H9 (cell line): ENCODE results near the gene TMEM17. TPM values are rescaled to one million over a fixed set of nuclear protein-coding genes. Genes with fewer than 3 reads are reported as not detected.
A peak's percentile ranks its signal among the peaks of the same experiment; 100 is the strongest.

Source experiments
- DNase-seq: peaks from one replicate; pipeline ENCODE4 v3.0.0-alpha.2; 2017
- H2AFZ ChIP-seq: one replicate; pipeline ENCODE4 v1.6.1; 2013; ENCODE audit warnings: mild to moderate bottlenecking, low read length, control low read depth, moderate library complexity
- H2AK5ac ChIP-seq: 2 replicates; pipeline ENCODE4 v1.6.1; 2013; ENCODE audit warnings: low read length, control low read depth, mixed read lengths; ENCODE audit not compliant: insufficient read length
- H2BK120ac ChIP-seq: one replicate; pipeline ENCODE4 v1.6.1; 2013; ENCODE audit warnings: low read depth, mild to moderate bottlenecking, low read length, control low read depth, inconsistent platforms; ENCODE audit not compliant: poor library complexity, severe bottlenecking
- H2BK12ac ChIP-seq: 2 replicates; pipeline ENCODE4 v1.6.1; 2013; ENCODE audit warnings: low read length, control low read depth, mixed read lengths, low read depth; ENCODE audit not compliant: insufficient read length
- H2BK15ac ChIP-seq: 2 replicates; pipeline ENCODE4 v1.6.1; 2013; ENCODE audit warnings: low read depth, low read length, control low read depth
- H2BK20ac ChIP-seq: one replicate; pipeline ENCODE4 v1.6.1; 2013; ENCODE audit warnings: low read depth, mild to moderate bottlenecking, low read length, control low read depth, inconsistent platforms; ENCODE audit not compliant: poor library complexity, severe bottlenecking
- H2BK5ac ChIP-seq: 2 replicates; pipeline ENCODE4 v1.6.1; 2013; ENCODE audit warnings: low read length, control low read depth, mixed read lengths; ENCODE audit not compliant: insufficient read length
- H3K14ac ChIP-seq: 2 replicates; pipeline ENCODE4 v1.6.1; 2013; ENCODE audit warnings: low read length, control low read depth; ENCODE audit not compliant: insufficient read depth
- H3K18ac ChIP-seq: 2 replicates; pipeline ENCODE4 v1.6.1; 2013; ENCODE audit warnings: low read depth, mild to moderate bottlenecking, mixed read lengths, low read length, control low read depth; ENCODE audit not compliant: insufficient read length
- H3K23ac ChIP-seq: 2 replicates; pipeline ENCODE4 v1.6.1; 2013; ENCODE audit warnings: low read length, control low read depth, mixed read lengths, low read depth; ENCODE audit not compliant: insufficient read length
- H3K23me2 ChIP-seq: 2 replicates; pipeline ENCODE4 v1.6.1; 2013; ENCODE audit warnings: low read depth, mild to moderate bottlenecking, mixed read lengths, low read length, control low read depth; ENCODE audit not compliant: insufficient read length, poor library complexity, severe bottlenecking
- H3K27ac ChIP-seq: 2 replicates; pipeline ENCODE4 v1.5.1; 2013; ENCODE audit warnings: low read length, control low read depth, mixed read lengths, low read depth; ENCODE audit not compliant: insufficient read length
- H3K27me3 ChIP-seq: 2 replicates; pipeline ENCODE4 v1.6.1; 2013; ENCODE audit warnings: low read length, control low read depth, inconsistent platforms; ENCODE audit not compliant: insufficient read depth
- H3K4ac ChIP-seq: 2 replicates; pipeline ENCODE4 v1.6.1; 2013; ENCODE audit warnings: low read depth, mild to moderate bottlenecking, control low read depth, inconsistent platforms, low read length, moderate library complexity
- H3K4me1 ChIP-seq: 2 replicates; pipeline ENCODE4 v1.6.1; 2013; ENCODE audit warnings: low read length, control low read depth, inconsistent platforms; ENCODE audit not compliant: insufficient read depth
- H3K4me2 ChIP-seq: 2 replicates; pipeline ENCODE4 v1.6.1; 2013; ENCODE audit warnings: low read length, control low read depth, mixed read lengths; ENCODE audit not compliant: insufficient read length, insufficient read depth
- H3K56ac ChIP-seq: 2 replicates; pipeline ENCODE4 v1.6.1; 2013; ENCODE audit warnings: low read depth, mild to moderate bottlenecking, mixed read lengths, low read length, control low read depth; ENCODE audit not compliant: insufficient read length
- H3K79me1 ChIP-seq: 2 replicates; pipeline ENCODE4 v1.6.1; 2013; ENCODE audit warnings: low read depth, mild to moderate bottlenecking, moderate library complexity, low read length, control low read depth, inconsistent platforms; ENCODE audit not compliant: insufficient read depth, poor library complexity, severe bottlenecking
- H3K79me2 ChIP-seq: 2 replicates; pipeline ENCODE4 v1.6.1; 2013; ENCODE audit warnings: low read length, control low read depth, inconsistent platforms; ENCODE audit not compliant: insufficient read depth
- H3K9ac ChIP-seq: 2 replicates; pipeline ENCODE4 v1.6.1; 2013; ENCODE audit warnings: low read length, control low read depth, mixed read lengths; ENCODE audit not compliant: insufficient read length; ENCODE audit errors: extremely low read depth
- H3K9me3 ChIP-seq: one replicate; pipeline ENCODE4 v1.6.1; 2013; ENCODE audit warnings: low read depth, low read length, inconsistent platforms; ENCODE audit not compliant: control insufficient read depth
- H3T11ph ChIP-seq: one replicate; pipeline ENCODE4 v1.6.1; 2013; ENCODE audit warnings: mild to moderate bottlenecking, low read length, control low read depth, inconsistent platforms
- H4K20me1 ChIP-seq: one replicate; pipeline ENCODE4 v1.6.1; 2013; ENCODE audit not compliant: control insufficient read depth, insufficient read length, insufficient read depth
- H4K5ac ChIP-seq: 2 replicates; pipeline ENCODE4 v1.6.1; 2013; ENCODE audit warnings: low read depth, mild to moderate bottlenecking, mixed read lengths, low read length, control low read depth; ENCODE audit not compliant: insufficient read length
- H4K8ac ChIP-seq: replicated peaks from 2 replicates; pipeline ENCODE4 v1.6.1; 2013; ENCODE audit warnings: low read length, control low read depth, mixed read lengths, low read depth; ENCODE audit not compliant: insufficient read length
- H4K91ac ChIP-seq: 2 replicates; pipeline ENCODE4 v1.6.1; 2013; ENCODE audit warnings: low read depth, mild to moderate bottlenecking, moderate library complexity, mixed read lengths, low read length, control low read depth; ENCODE audit not compliant: insufficient read length
- H3K27ac Mint-ChIP-seq, 3 experiments: 2 replicates in 2 of 3; 3 replicates in 1 of 3; pipeline ENCODE4 v1.8.0; 2020 to 2021; ENCODE audit warnings: mixed read lengths in 3 of 3, mild to moderate bottlenecking in 1 of 3, moderate library complexity in 1 of 3
- H3K27me3 Mint-ChIP-seq: 2 replicates; pipeline ENCODE4 v1.8.0; 2021; ENCODE audit warnings: low read depth, mild to moderate bottlenecking, moderate library complexity, mixed read lengths
- H3K36me3 Mint-ChIP-seq, 3 experiments: 2 replicates in 2 of 3; 3 replicates in 1 of 3; pipeline ENCODE4 v1.8.0; 2020 to 2021; ENCODE audit warnings: low read depth in 3 of 3, mixed read lengths in 3 of 3; ENCODE audit not compliant: insufficient read depth in 1 of 3
- H3K4me1 Mint-ChIP-seq, 2 experiments: 2 replicates each; pipeline ENCODE4 v1.8.0; 2020; ENCODE audit warnings: mixed read lengths in 2 of 2
- H3K4me3 Mint-ChIP-seq, 2 experiments: 2 replicates in 1 of 2; 3 replicates in 1 of 2; pipeline ENCODE4 v1.8.0; 2020 to 2021; ENCODE audit warnings: mild to moderate bottlenecking in 2 of 2, mixed read lengths in 2 of 2, moderate library complexity in 1 of 2
- H3K9me3 Mint-ChIP-seq, 2 experiments: 2 replicates in 1 of 2; 3 replicates in 1 of 2; pipeline ENCODE4 v1.8.0; 2020; ENCODE audit warnings: mild to moderate bottlenecking in 2 of 2, mixed read lengths in 2 of 2, moderate library complexity in 1 of 2
- CTCF ChIP-seq: fragments of 200-600 bp; sonication (generic); conservative IDR thresholded peaks from 3 replicates; pipeline ENCODE4 v1.8.0; 2021; ENCODE audit warnings: antibody characterized with exemption, mild to moderate bottlenecking
- WGBS: extraction: QIAGEN DNeasy Blood & Tissue Kit; methylation state at CpG from one replicate; pipeline ENCODE4 v1.1.7; 2013; ENCODE audit warnings: missing lambda C conversion rate, low lambda C conversion rate, mixed read lengths; ENCODE audit not compliant: insufficient read length; ENCODE audit errors: extremely low coverage; 5-methylcytosine and 5-hydroxymethylcytosine counted together
- total RNA-seq: library from RNA; stranded (reverse); gene quantifications from 2 replicates; pipeline ENCODE4 v1.2.1, GENCODE V29; 2021

TMEM17 gene
- total RNA-seq, 1 experiment from 2014 or later: 1.3 TPM

GRCh38 chr2:62489702-62490101 lies 16.3 kb downstream of the TMEM17 start:
- Histone ChIP-seq H4K20me1 (no peaks in the 10 kb centered on the region), H3K4me2 (no peak overlapping the region), H3K23ac (no peak overlapping the region), H3K79me1 (no peaks in the 10 kb centered on the region), H4K91ac (no peak overlapping the region), H3T11ph (no peak overlapping the region), H3K27ac (no peak overlapping the region), H2AFZ (no peak overlapping the region), H2BK5ac (no peak overlapping the region), H3K56ac (no peak overlapping the region), H3K27me3 (no peaks in the 10 kb centered on the region), H3K4ac (no peak overlapping the region), H2BK20ac (no peak overlapping the region), H4K8ac (no peak overlapping the region), H3K18ac (no peak overlapping the region), H3K4me1 (no peaks in the 10 kb centered on the region), H3K23me2 (no peaks in the 10 kb centered on the region), H3K14ac (no peak overlapping the region), H3K9ac (no peak overlapping the region), H2BK15ac (no peak overlapping the region), H2BK120ac (no peak overlapping the region), H2BK12ac (no peak overlapping the region), H3K9me3 (no peaks in the 10 kb centered on the region), H3K79me2 (0 out of 2 replicates have a peak, but pooled peaks cover 1% of the 10 kb centered on the region), H2AK5ac (no peak overlapping the region), H4K5ac (no peak overlapping the region)
- Mint-ChIP-seq H3K9me3 (no peaks in the 10 kb centered on the region), H3K27ac (peak overlapping the region in 1 of 3 experiments; percentile 81; a peak in 1 of 7 replicates), H3K4me3 (no peak overlapping the region), H3K4me1 (peaks cover 9 to 12% of the 10 kb centered on the region in 2 experiments; a peak in 3 of 4 replicates), H3K27me3 (no peaks in the 10 kb centered on the region), H3K36me3 (no peaks in the 10 kb centered on the region)
- WGBS: no CpG with 5 or more reads among the region's 1 CpG
- DNase-seq: no peak
- TF ChIP-seq CTCF: no peak
